ENCODE measurements around the gene CCDC60. TPM values are rescaled to one million over a fixed set of nuclear protein-coding genes. Genes with fewer than 3 reads are reported as not detected.

Gene CCDC60
- total and polyA plus RNA-seq, 2 of the 13 experiments (the other 11 are each of a cell fraction or from before 2014, with no cell fraction given): not detected

GRCh38 chr12:119446459-119446858, 111.9 kb downstream of the CCDC60 start:
- intact Hi-C loops (cut with micrococcal nuclease; ENCODE audit: unreplicated experiment) (no loop called here), in situ Hi-C loops (cut with HindIII; ENCODE audit: extremely low pct_ligation_motif_present, low pct_unique_long_range_greater_than_20kb) (loop anchor here (5.0 kb wide), 1 partner anchor 96 kb away; no protein-coding TSS in a partner anchor)
- Histone ChIP-seq H3K27me3 (ENCODE audit: control insufficient read depth in 1 of 2, insufficient read depth in 2 of 2, low read length in 2 of 2) (no peaks in the 10 kb centered on the region), H3K9ac (ENCODE audit: insufficient read depth, low read depth, low read length) (no peak overlapping the region), H3K4me1 (ENCODE audit: insufficient read depth, low read length) (no peaks in the 10 kb centered on the region), H3K4me3 (replicated peaks in 1 of 3; ENCODE audit: insufficient read depth in 1 of 3, low read depth in 2 of 3, low read length in 3 of 3) (no peak overlapping the region), H3K79me2 (ENCODE audit: insufficient read depth, low read length) (no peaks in the 10 kb centered on the region), H3K4me2 (ENCODE audit: low read depth, low read length) (no peak overlapping the region), H3K27ac (ENCODE audit: extremely low read length, insufficient read depth, low read length) (no peak overlapping the region), H3K9me3 (ENCODE audit: low read length) (no peaks in the 10 kb centered on the region), H4K20me1 (ENCODE audit: insufficient read depth, low read length) (no peaks in the 10 kb centered on the region), H3K36me3 (replicated peaks in 1 of 2; ENCODE audit: control insufficient read depth in 1 of 2, insufficient read depth in 2 of 2, low read length in 2 of 2) (no peaks in the 10 kb centered on the region), H2AFZ (ENCODE audit: low read length) (no peak overlapping the region)
- ATAC-seq (no peak), DNase-seq (ENCODE audit: low spot score) (no peak), FAIRE-seq (no peak)
- TF ChIP-seq ZNF75D (CRISPR knock-in tag; IDR thresholded peaks at IDR 0.05; ENCODE audit: borderline replicate concordance): no peak
- TF ChIP-seq KDM1A (CRISPR knock-in tag; IDR thresholded peaks at IDR 0.05): no peak
- TF ChIP-seq, protein P1, sequence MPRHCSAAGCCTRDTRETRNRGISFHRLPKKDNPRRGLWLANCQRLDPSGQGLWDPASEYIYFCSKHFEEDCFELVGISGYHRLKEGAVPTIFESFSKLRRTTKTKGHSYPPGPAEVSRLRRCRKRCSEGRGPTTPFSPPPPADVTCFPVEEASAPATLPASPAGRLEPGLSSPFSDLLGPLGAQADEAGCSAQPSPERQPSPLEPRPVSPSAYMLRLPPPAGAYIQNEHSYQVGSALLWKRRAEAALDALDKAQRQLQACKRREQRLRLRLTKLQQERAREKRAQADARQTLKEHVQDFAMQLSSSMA (CRISPR knock-in tag; IDR thresholded peaks at IDR 0.05): no peak
- TF ChIP-seq ZNF616 (CRISPR knock-in tag; IDR thresholded peaks at IDR 0.05; ENCODE audit: low read depth): no peak
- BruUV-seq (replicated peaks): no TSS peak
- 30% methylated on average over 3 of the region's 3 CpGs for WGBS (ENCODE audit: low lambda C conversion rate)
- ChIA-PET CTCF (ENCODE audit: low intra/inter-chr PET ratio, low total read pairs) (no interaction called here), POLR2A (no interaction called here)

DNA sequence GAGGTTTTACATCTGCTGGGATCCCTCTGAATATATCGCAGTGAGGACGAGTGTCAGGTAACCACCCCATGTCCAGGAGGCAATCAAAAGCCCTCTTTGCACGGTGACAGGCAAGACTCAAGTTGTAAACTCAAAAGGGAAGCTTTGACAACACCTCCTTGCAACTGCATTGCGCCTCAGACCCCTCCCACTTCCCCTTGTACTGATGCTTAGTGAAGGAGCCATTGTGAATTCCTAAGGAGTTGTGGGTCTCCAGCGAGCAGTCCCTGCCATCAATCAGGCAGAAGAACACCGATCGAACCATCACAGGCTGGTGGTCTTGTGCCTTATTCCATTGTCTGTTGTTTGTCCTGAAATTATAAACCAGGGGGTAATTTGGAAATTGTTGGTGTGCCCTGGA, 112.6 kb downstream of the CCDC60 start:
- POLR2A ChIA-PET: no interaction called here
- no peak for TF ChIP-seq RXRA (CRISPR knock-in tag; IDR thresholded peaks at IDR 0.05)
- TF ChIP-seq ZNF713 (CRISPR knock-in tag; IDR thresholded peaks at IDR 0.05): no peak
- TF ChIP-seq U2AF1 (optimal IDR thresholded peaks at IDR 0.05; ENCODE audit: low read depth, low read length): no peak
- no peak for FAIRE-seq

More for the DNA sequence above, 112.6 kb downstream of the CCDC60 start:
- ATAC-seq: no peak
- 14% methylated on average over 4 of the region's 7 CpGs for WGBS (ENCODE audit: low lambda C conversion rate)
- Histone ChIP-seq H3K4me3 (replicated peaks in 1 of 3; ENCODE audit: insufficient read depth in 1 of 3, low read depth in 2 of 3, low read length in 3 of 3) (no peak overlapping the region), H4K20me1 (ENCODE audit: insufficient read depth, low read length) (no peaks in the 10 kb centered on the region), H3K4me1 (ENCODE audit: insufficient read depth, low read length) (no peaks in the 10 kb centered on the region), H3K27ac (ENCODE audit: extremely low read length, insufficient read depth, low read length) (no peak overlapping the region), H3K4me2 (ENCODE audit: low read depth, low read length) (no peak overlapping the region), H3K9me3 (ENCODE audit: low read length) (no peaks in the 10 kb centered on the region), H3K36me3 (replicated peaks in 1 of 2; ENCODE audit: control insufficient read depth in 1 of 2, insufficient read depth in 2 of 2, low read length in 2 of 2) (no peaks in the 10 kb centered on the region), H3K27me3 (ENCODE audit: control insufficient read depth in 1 of 2, insufficient read depth in 2 of 2, low read length in 2 of 2) (no peaks in the 10 kb centered on the region; a peak in 1 of 5 replicates), H3K9ac (ENCODE audit: insufficient read depth, low read depth, low read length) (no peak overlapping the region), H2AFZ (ENCODE audit: low read length) (no peak overlapping the region), H3K79me2 (ENCODE audit: insufficient read depth, low read length) (no peaks in the 10 kb centered on the region)
- BruUV-seq (replicated peaks): no TSS peak
- intact Hi-C loops (cut with micrococcal nuclease; ENCODE audit: unreplicated experiment): no loop called here
- CTCF ChIA-PET (ENCODE audit: low intra/inter-chr PET ratio, low total read pairs): no interaction called here
- DNase-seq (ENCODE audit: low spot score): no peak
- in situ Hi-C loops (cut with HindIII; ENCODE audit: extremely low pct_ligation_motif_present, low pct_unique_long_range_greater_than_20kb): loop anchor here (5.0 kb wide), 1 partner anchor 95 kb away; no protein-coding TSS in a partner anchor
